Muscle of leg (tissue), 11 donors: ENCODE measurements around the gene LAPTM5. TPM values are rescaled to one million over a fixed set of nuclear protein-coding genes. Genes with fewer than 3 reads are reported as not detected.

Experiments
- DNase-seq: peaks from one replicate; pipeline ENCODE4 v3.0.0; 2013
- H3K27ac ChIP-seq: one replicate; pipeline ENCODE4 v1.5.1; 2013; ENCODE audit warnings: mild to moderate bottlenecking, low read length, control low read depth
- H3K27me3 ChIP-seq: one replicate; pipeline ENCODE4 v1.6.1; 2013; ENCODE audit warnings: low read length; ENCODE audit not compliant: control insufficient read depth, insufficient read depth
- H3K36me3 ChIP-seq: one replicate; pipeline ENCODE4 v1.6.1; 2013; ENCODE audit warnings: low read length; ENCODE audit not compliant: control insufficient read depth, insufficient read depth
- H3K4me1 ChIP-seq: one replicate; pipeline ENCODE4 v1.6.1; 2013; ENCODE audit warnings: low read length; ENCODE audit not compliant: control insufficient read depth, insufficient read depth
- H3K4me3 ChIP-seq: one replicate; pipeline ENCODE4 v1.5.1; 2013; ENCODE audit warnings: low read length, control low read depth
- H3K9me3 ChIP-seq: replicated peaks from 2 replicates; pipeline ENCODE4 v1.6.1; 2013; ENCODE audit warnings: low read depth, low read length; ENCODE audit not compliant: control insufficient read depth
- WGBS: methylation state at CpG from one replicate; pipeline ENCODE4 v1.1.5; 2013; ENCODE audit warnings: missing lambda C conversion rate; ENCODE audit not compliant: insufficient coverage; 5-methylcytosine and 5-hydroxymethylcytosine counted together
- polyA plus RNA-seq, 8 donors: library from polyadenylated mRNA; unstranded; fragments of 120-200 nt; gene quantifications; one replicate each; pipeline versions ENCODE4 v1.2.1 to v1.2.3, GENCODE V29; 2013; ENCODE audit warnings: inconsistent platforms in 1 of 8, low replicate concordance in 1 of 8; ENCODE audit not compliant: insufficient read length in 8 of 8, insufficient read depth in 1 of 8
- total RNA-seq: library from RNA; stranded (reverse); fragments of 120-200 nt; gene quantifications from one replicate; pipeline ENCODE4 v1.2.4, GENCODE V29; 2013

LAPTM5 gene
- total and polyA plus RNA-seq, 9 donors: 5.6 to 22.9 (median 17.6) TPM

GRCh38 chr1:30730346-30731108 is 27.0 kb downstream of the LAPTM5 start:
- Histone ChIP-seq H3K27ac (no peak overlapping the region), H3K27me3 (no peaks in the 10 kb centered on the region), H3K4me3 (no peak overlapping the region), H3K4me1 (peaks cover 32% of the 10 kb centered on the region), H3K36me3 (no peaks in the 10 kb centered on the region), H3K9me3 (no peaks in the 10 kb centered on the region)
- no peak for DNase-seq
- 52% methylated on average over 19 of the region's 23 CpGs for WGBS

GRCh38 chr1:30729901-30730300 is 27.7 kb downstream of the LAPTM5 start:
- Histone ChIP-seq H3K9me3 (no peaks in the 10 kb centered on the region), H3K27me3 (no peaks in the 10 kb centered on the region), H3K4me3 (no peak overlapping the region), H3K27ac (peak overlapping the region; percentile 13), H3K36me3 (no peaks in the 10 kb centered on the region), H3K4me1 (peaks cover 36% of the 10 kb centered on the region)
- DNase-seq: no peak
- WGBS: 86% methylated on average over 6 of the region's 6 CpGs

GRCh38 chr1:30728832-30729638 is 28.5 kb downstream of the LAPTM5 start:
- Histone ChIP-seq H3K4me3 (no peak overlapping the region), H3K27ac (no peak overlapping the region), H3K9me3 (no peaks in the 10 kb centered on the region), H3K27me3 (no peaks in the 10 kb centered on the region), H3K36me3 (no peaks in the 10 kb centered on the region), H3K4me1 (peaks cover 36% of the 10 kb centered on the region)
- WGBS: 64% methylated on average over 17 of the region's 17 CpGs
- DNase-seq: no peak

- H3K27ac ChIP-seq: no peak overlapping the region
- no peaks in the 10 kb centered on the region for H3K9me3 ChIP-seq
- H3K4me1 ChIP-seq: peaks cover 36% of the 10 kb centered on the region
- DNase-seq: no peak
- WGBS: 79% methylated on average over 8 of the region's 8 CpGs
- H3K4me3 ChIP-seq: no peak overlapping the region
- no peaks in the 10 kb centered on the region for H3K27me3 ChIP-seq
- H3K36me3 ChIP-seq: no peaks in the 10 kb centered on the region
These were observed 29.2 kb downstream of the LAPTM5 start for GRCh38 chr1:30728340-30728739.

GRCh38 chr1:30727824-30728223 is 29.8 kb downstream of the LAPTM5 start:
- Histone ChIP-seq H3K27me3 (no peaks in the 10 kb centered on the region), H3K4me3 (no peak overlapping the region), H3K9me3 (no peaks in the 10 kb centered on the region), H3K27ac (no peak overlapping the region), H3K4me1 (peaks cover 36% of the 10 kb centered on the region), H3K36me3 (no peaks in the 10 kb centered on the region)
- WGBS: 100% methylated on average over 1 of the region's 2 CpGs
- no peak for DNase-seq

GRCh38 chr1:30726773-30727684 is 30.5 kb downstream of the LAPTM5 start:
- Histone ChIP-seq H3K27ac (no peak overlapping the region), H3K9me3 (no peaks in the 10 kb centered on the region), H3K4me1 (peaks cover 36% of the 10 kb centered on the region), H3K4me3 (no peak overlapping the region), H3K27me3 (no peaks in the 10 kb centered on the region), H3K36me3 (no peaks in the 10 kb centered on the region)
- 83% methylated on average over 4 of the region's 15 CpGs for WGBS
- DNase-seq: no peak

- H3K4me3 ChIP-seq: no peak overlapping the region
- WGBS: 40% methylated on average over 4 of the region's 7 CpGs
- peaks cover 36% of the 10 kb centered on the region for H3K4me1 ChIP-seq
- H3K27ac ChIP-seq: peak overlapping the region; percentile 77
- H3K36me3 ChIP-seq: no peaks in the 10 kb centered on the region
- DNase-seq: peak; percentile 90
- no peaks in the 10 kb centered on the region for H3K9me3 ChIP-seq
- H3K27me3 ChIP-seq: no peaks in the 10 kb centered on the region
These were observed 31.3 kb downstream of the LAPTM5 start for GRCh38 chr1:30726236-30726635.

GRCh38 chr1:30725450-30726095 is 32.0 kb downstream of the LAPTM5 start:
- peaks cover 31% of the 10 kb centered on the region for H3K4me1 ChIP-seq
- peak overlapping the region; percentile 77 for H3K27ac ChIP-seq
- DNase-seq: no peak
- WGBS: 60% methylated on average over 6 of the region's 17 CpGs
- no peaks in the 10 kb centered on the region for H3K36me3 ChIP-seq
- no peaks in the 10 kb centered on the region for H3K27me3 ChIP-seq
- H3K9me3 ChIP-seq: no peaks in the 10 kb centered on the region
- H3K4me3 ChIP-seq: no peak overlapping the region

GRCh38 chr1:30724655-30725421 is 32.7 kb downstream of the LAPTM5 start:
- Histone ChIP-seq H3K27ac (no peak overlapping the region), H3K27me3 (no peaks in the 10 kb centered on the region), H3K4me3 (no peak overlapping the region), H3K4me1 (peaks cover 28% of the 10 kb centered on the region), H3K9me3 (no peaks in the 10 kb centered on the region), H3K36me3 (no peaks in the 10 kb centered on the region)
- 75% methylated on average over 3 of the region's 5 CpGs for WGBS
- DNase-seq: no peak
